ENCODE results near the gene APRT.

DNA sequence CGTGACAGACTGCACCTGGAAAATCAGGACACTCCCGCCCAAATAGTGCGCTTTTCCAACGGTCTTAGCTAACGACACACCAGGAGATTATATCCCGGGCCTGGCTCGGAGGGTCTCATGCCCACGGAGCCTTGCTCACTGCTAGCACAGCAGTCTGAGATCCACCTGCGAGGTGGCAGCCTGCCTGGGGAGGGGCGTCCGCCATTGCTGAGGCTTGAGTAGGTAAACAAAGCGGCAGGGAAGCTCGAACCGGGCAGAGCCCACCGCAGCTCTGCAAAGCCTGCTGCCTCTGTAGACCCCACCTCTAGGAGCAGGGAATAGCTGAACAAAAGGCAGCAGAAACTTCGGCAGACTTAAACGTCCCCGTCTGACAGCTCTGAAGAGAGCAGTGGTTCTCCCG, 39.9 kb upstream of the APRT start:
- no peak for TF ChIP-seq POLR2A (IDR thresholded peaks at IDR 0.05)
- no peak for TF ChIP-seq CTCF (IDR thresholded peaks at IDR 0.05)
- TF ChIP-seq EP300 (IDR thresholded peaks at IDR 0.05): no peak
